B cell (primary cell): ENCODE results near the gene CNTNAP2. TPM values are rescaled to one million over a fixed set of nuclear protein-coding genes. Genes with fewer than 3 reads are reported as not detected.

Source experiments
- ATAC-seq: fragments of 200-7000 bp; cut with Tn5 transposase; one replicate; pipeline ENCODE4 v1.10.0; 2021; ENCODE audit warnings: low read depth, mild to moderate bottlenecking, moderate number of reproducible peaks, moderate library complexity
- CTCF ChIA-PET: fragments of 350-600 bp; sonication (Branson Sonifier 250); formaldehyde crosslinking; loops from one replicate; lab custom pipeline; 2021; ENCODE audit warnings: antibody characterized with exemption, inconsistent platforms; lab: Charles Lee
- POLR2A ChIA-PET: fragments of 350-600 bp; sonication (Branson Sonifier 250); formaldehyde crosslinking; loops from one replicate; lab custom pipeline; 2021; ENCODE audit warnings: antibody characterized with exemption; lab: Charles Lee
- DNase-seq: peaks from one replicate; pipeline ENCODE4 v3.0.0; 2013
- H2AFZ ChIP-seq: 2 replicates; pipeline ENCODE4 v1.6.1; 2012; ENCODE audit warnings: mild to moderate bottlenecking, low read depth, low read length; ENCODE audit not compliant: insufficient read depth, poor library complexity, severe bottlenecking
- H3K27ac ChIP-seq, 2 donors: 1 replicate in 1 of 2; 2 replicates in 1 of 2; pipeline ENCODE4 v1.5.1; 2012 to 2013; ENCODE audit warnings: low read length in 2 of 2, mild to moderate bottlenecking in 2 of 2, moderate library complexity in 1 of 2
- H3K27me3 ChIP-seq, 4 experiments: fragments of 200-600 bp in 1 of 4; sonication (generic) in 1 of 4; replicated peaks in 1 of 4; 1 replicate in 2 of 4; 2 replicates in 2 of 4; pipeline versions ENCODE4 v1.6.1 to v1.7.0; 2013 to 2016; ENCODE audit warnings: low read length in 3 of 4, mild to moderate bottlenecking in 2 of 4, mixed read lengths in 1 of 4, moderate library complexity in 1 of 4; ENCODE audit not compliant: insufficient read depth in 4 of 4, control insufficient read depth in 3 of 4; ENCODE audit errors: control extremely low read depth in 1 of 4
- H3K36me3 ChIP-seq, 2 experiments: replicated peaks in 1 of 2; 1 replicate in 1 of 2; 2 replicates in 1 of 2; pipeline versions ENCODE4 v1.6.1 to v1.7.1; 2013; ENCODE audit warnings: low read length in 1 of 2; ENCODE audit not compliant: insufficient read depth in 2 of 2, control insufficient read depth in 1 of 2; ENCODE audit errors: control extremely low read depth in 1 of 2, extremely low read depth in 1 of 2
- H3K4me1 ChIP-seq, 2 donors: fragments of 200-600 bp in 1 of 2; sonication (generic) in 1 of 2; 1 replicate in 1 of 2; 2 replicates in 1 of 2; pipeline versions ENCODE4 v1.5.1 to v1.6.1; 2013 to 2017; ENCODE audit warnings: low read length in 2 of 2; ENCODE audit not compliant: control insufficient read depth in 2 of 2, insufficient read depth in 2 of 2
- H3K4me2 ChIP-seq: replicated peaks from 2 replicates; pipeline ENCODE3; 2012; ENCODE audit warnings: mild to moderate bottlenecking, low read depth, low read length; ENCODE audit not compliant: poor library complexity, severe bottlenecking
- H3K4me3 ChIP-seq, 5 experiments: fragments of 200-600 bp in 1 of 5; sonication (generic) in 1 of 5; 1 replicate in 3 of 5; 2 replicates in 2 of 5; pipeline versions ENCODE4 v1.5.1 to v1.7.0; 2011 to 2016; ENCODE audit warnings: low read length in 4 of 5, mild to moderate bottlenecking in 4 of 5, low read depth in 2 of 5, control low read depth in 1 of 5, moderate library complexity in 1 of 5; ENCODE audit not compliant: insufficient read depth in 1 of 5; ENCODE audit errors: control extremely low read depth in 1 of 5, extremely low read depth in 1 of 5
- H3K79me2 ChIP-seq: fragments of 200-600 bp; sonication (generic); one replicate; pipeline ENCODE4 v1.6.0; 2016; ENCODE audit warnings: low read length; ENCODE audit not compliant: control insufficient read depth, insufficient read depth
- H3K9ac ChIP-seq: fragments of 200-600 bp; sonication (generic); 2 replicates; pipeline ENCODE4 v1.6.1; 2017; ENCODE audit warnings: mild to moderate bottlenecking, low read length, moderate library complexity
- H3K9me3 ChIP-seq, 3 donors: one replicate each; pipeline versions ENCODE4 v1.6.1 to v1.7.1; 2013; ENCODE audit warnings: low read length in 2 of 3; ENCODE audit not compliant: control insufficient read depth in 2 of 3, insufficient read depth in 1 of 3; ENCODE audit errors: control extremely low read depth in 1 of 3
- H4K20me1 ChIP-seq: 2 replicates; pipeline ENCODE4 v1.6.0; 2012; ENCODE audit warnings: mild to moderate bottlenecking, low read length; ENCODE audit not compliant: insufficient read depth, control insufficient read depth, poor library complexity, severe bottlenecking
- H3K27ac Mint-ChIP-seq: one replicate; pipeline ENCODE4 v1.8.0; 2021; ENCODE audit warnings: mixed read lengths
- H3K27me3 Mint-ChIP-seq: one replicate; pipeline ENCODE4 v1.8.0; 2021; ENCODE audit warnings: mixed read lengths
- H3K4me1 Mint-ChIP-seq: one replicate; pipeline ENCODE4 v1.8.0; 2021; ENCODE audit warnings: mixed read lengths
- H3K4me3 Mint-ChIP-seq: one replicate; pipeline ENCODE4 v1.8.0; 2021; ENCODE audit warnings: mixed read lengths
- H3K9me3 Mint-ChIP-seq: one replicate; pipeline ENCODE4 v1.8.0; 2022; ENCODE audit warnings: mixed read lengths; ENCODE audit not compliant: insufficient read depth
- EZH2 ChIP-seq: IDR thresholded peaks from 2 replicates; pipeline ENCODE4 v1.6.1; 2012; ENCODE audit warnings: borderline replicate concordance, low read depth, mild to moderate bottlenecking, moderate library complexity, low read length; ENCODE audit not compliant: insufficient read depth, poor library complexity, severe bottlenecking
- WGBS: methylation state at CpG from one replicate; pipeline ENCODE4 v1.1.5; 2013; ENCODE audit warnings: missing lambda C conversion rate; ENCODE audit not compliant: insufficient coverage; 5-methylcytosine and 5-hydroxymethylcytosine counted together
- intact Hi-C: fragments of 100-400 bp; cut with micrococcal nuclease; formaldehyde crosslinking; loops from one replicate; pipeline ENCODE4 v1.10.0; 2022
- polyA plus RNA-seq: library from polyadenylated mRNA; depleted of rRNA; stranded (reverse); fragments of >200 nt; gene quantifications from 2 replicates; pipeline ENCODE4 v1.2.3, GENCODE V29; 2012
- total RNA-seq, 2 donors: library from RNA; stranded (reverse); fragments of 120-200 nt in 1 of 2; gene quantifications; 1 replicate in 1 of 2; 2 replicates in 1 of 2; pipeline versions ENCODE4 v1.2.3 to v1.2.4, GENCODE V29; 2013 to 2022
- TF ChIP-seq, protein P1 (sequence below): fragments of 200-600 bp; IDR thresholded peaks from one replicate; pipeline ENCODE4 v1.8.0; 2022; ENCODE audit warnings: antibody characterized with exemption, mild to moderate bottlenecking

CNTNAP2 gene
- total and polyA plus RNA-seq, 2 donors (not counting 1 experiment from before 2014, with no cell fraction given), result 7.4 to 16.6 TPM

DNA sequence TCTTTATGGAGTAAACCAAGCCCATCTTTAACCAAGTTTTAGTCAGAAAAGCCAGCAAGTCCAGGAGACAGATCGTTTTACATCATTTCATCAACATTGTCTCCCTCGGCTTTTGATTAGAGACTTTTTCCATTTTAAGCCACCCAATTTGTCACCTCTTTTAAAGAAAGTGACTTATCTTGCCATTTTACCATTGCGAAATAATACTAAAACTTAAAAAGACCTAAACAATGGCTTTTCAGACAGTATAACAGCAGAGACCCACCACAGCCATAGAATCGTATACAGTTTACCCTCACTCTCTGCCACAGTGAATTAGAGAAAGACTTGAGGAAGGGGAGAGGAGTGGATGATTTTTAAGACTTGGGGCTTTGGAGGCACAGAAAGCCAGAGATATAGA lies 2114.3 kb downstream of the CNTNAP2 start:
- no peaks in the 10 kb centered on the region for H3K36me3 ChIP-seq
- no peak overlapping the region for H2AFZ ChIP-seq
- Mint-ChIP-seq H3K4me1 (no peaks in the 10 kb centered on the region), H3K9me3 (no peaks in the 10 kb centered on the region), H3K27me3 (peaks cover 6% of the 10 kb centered on the region), H3K4me3 (no peak overlapping the region), H3K27ac (no peak overlapping the region)
- intact Hi-C loops, result no loop called here
- no peak overlapping the region for H3K27ac ChIP-seq
- H3K9me3 ChIP-seq, result no peaks in the 10 kb centered on the region
- H4K20me1 ChIP-seq, result no peaks in the 10 kb centered on the region
- no peak overlapping the region for H3K9ac ChIP-seq
- ChIA-PET POLR2A (no interaction called here), CTCF (no interaction called here)
- H3K79me2 ChIP-seq, result no peaks in the 10 kb centered on the region
- TF ChIP-seq, protein P1, sequence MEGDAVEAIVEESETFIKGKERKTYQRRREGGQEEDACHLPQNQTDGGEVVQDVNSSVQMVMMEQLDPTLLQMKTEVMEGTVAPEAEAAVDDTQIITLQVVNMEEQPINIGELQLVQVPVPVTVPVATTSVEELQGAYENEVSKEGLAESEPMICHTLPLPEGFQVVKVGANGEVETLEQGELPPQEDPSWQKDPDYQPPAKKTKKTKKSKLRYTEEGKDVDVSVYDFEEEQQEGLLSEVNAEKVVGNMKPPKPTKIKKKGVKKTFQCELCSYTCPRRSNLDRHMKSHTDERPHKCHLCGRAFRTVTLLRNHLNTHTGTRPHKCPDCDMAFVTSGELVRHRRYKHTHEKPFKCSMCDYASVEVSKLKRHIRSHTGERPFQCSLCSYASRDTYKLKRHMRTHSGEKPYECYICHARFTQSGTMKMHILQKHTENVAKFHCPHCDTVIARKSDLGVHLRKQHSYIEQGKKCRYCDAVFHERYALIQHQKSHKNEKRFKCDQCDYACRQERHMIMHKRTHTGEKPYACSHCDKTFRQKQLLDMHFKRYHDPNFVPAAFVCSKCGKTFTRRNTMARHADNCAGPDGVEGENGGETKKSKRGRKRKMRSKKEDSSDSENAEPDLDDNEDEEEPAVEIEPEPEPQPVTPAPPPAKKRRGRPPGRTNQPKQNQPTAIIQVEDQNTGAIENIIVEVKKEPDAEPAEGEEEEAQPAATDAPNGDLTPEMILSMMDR, result no peak
- no peak for TF ChIP-seq EZH2
- 86% methylated on average over 2 of the region's 4 CpGs for WGBS
- no peak overlapping the region for H3K4me2 ChIP-seq
- DNase-seq (no peak), ATAC-seq (no peak)
- H3K4me3 ChIP-seq, result no peak overlapping the region
- no peaks in the 10 kb centered on the region for H3K4me1 ChIP-seq
- H3K27me3 ChIP-seq, result no peaks in the 10 kb centered on the region

DNA sequence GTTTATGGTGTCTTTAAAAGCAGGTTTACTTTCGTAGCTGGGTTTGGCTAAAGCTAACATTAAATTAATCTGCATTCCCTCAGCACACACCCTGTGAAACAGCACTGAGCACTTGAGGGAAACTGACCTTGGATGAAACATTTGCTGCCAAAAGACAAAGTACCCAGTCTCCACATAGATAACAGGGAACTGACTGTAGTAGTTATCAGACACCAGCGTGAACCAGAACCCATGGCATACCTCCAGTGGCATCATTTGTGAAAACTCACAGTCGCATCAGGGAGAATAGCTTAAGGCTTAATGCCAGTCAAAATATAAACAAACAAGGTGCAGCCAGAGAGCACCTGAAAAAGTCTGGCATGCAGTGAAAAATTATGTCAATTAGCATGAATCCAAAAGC lies 2116.2 kb downstream of the CNTNAP2 start:
- H3K79me2 ChIP-seq, result no peaks in the 10 kb centered on the region
- no peaks in the 10 kb centered on the region for H3K27me3 ChIP-seq
- no peaks in the 10 kb centered on the region for H3K4me1 ChIP-seq
- DNase-seq (no peak), ATAC-seq (no peak)
- no peaks in the 10 kb centered on the region for H3K36me3 ChIP-seq
- CTCF ChIA-PET, result no interaction called here
- H3K27me3 Mint-ChIP-seq, result peaks cover 4% of the 10 kb centered on the region
- no peak overlapping the region for H3K27ac Mint-ChIP-seq
- no peak overlapping the region for H3K4me2 ChIP-seq
- POLR2A ChIA-PET, result no interaction called here
- no peak overlapping the region for H3K4me3 ChIP-seq
- no peaks in the 10 kb centered on the region for H3K9me3 Mint-ChIP-seq
- TF ChIP-seq, protein P1, result no peak
- no peak overlapping the region for H3K4me3 Mint-ChIP-seq
- H3K9me3 ChIP-seq, result no peaks in the 10 kb centered on the region
- H3K9ac ChIP-seq, result no peak overlapping the region
- WGBS, result 100% methylated on average over 2 of the region's 3 CpGs
- H3K4me1 Mint-ChIP-seq, result no peaks in the 10 kb centered on the region
- H2AFZ ChIP-seq, result no peak overlapping the region
- no peaks in the 10 kb centered on the region for H4K20me1 ChIP-seq
- intact Hi-C loops, result no loop called here
- H3K27ac ChIP-seq, result no peak overlapping the region
